OCI-LY7 (cell line): ENCODE results near the gene CDX1. TPM values are rescaled to one million over a fixed set of nuclear protein-coding genes. Genes with fewer than 3 reads are reported as not detected.

Experiments
- BruUV-seq: library from RNA; stranded (reverse); fragments of 400-500 nt; replicated peaks from 2 replicates; lab custom pipeline; 2021; lab: Mats Ljungman, UMichigan
- CTCF ChIA-PET: fragments of 300-600 bp; sonication (Branson Sonifier 250); formaldehyde crosslinking; loops from one replicate; lab custom pipeline; 2022; ENCODE audit warnings: antibody characterized with exemption; ENCODE audit not compliant: unreplicated experiment; lab: Charles Lee
- POLR2A ChIA-PET: fragments of 300-600 bp; sonication (Branson Sonifier 250); formaldehyde crosslinking; loops from one replicate; lab custom pipeline; 2022; ENCODE audit warnings: antibody characterized with exemption; lab: Charles Lee
- DNase-seq: peaks from one replicate; pipeline ENCODE4 v3.0.0-alpha.2; 2015; ENCODE audit warnings: low spot score
- H2AFZ ChIP-seq: fragments of 200-600 bp; sonication (generic), shearing (Covaris generic); 2 replicates; pipeline ENCODE4 v1.6.1; 2014; ENCODE audit warnings: mild to moderate bottlenecking, antibody characterized with exemption, low read length, moderate library complexity
- H3K27ac ChIP-seq: fragments of 200-600 bp; sonication (generic); 2 replicates; pipeline ENCODE4 v1.5.1; 2014; ENCODE audit warnings: mixed run types, low read depth, mild to moderate bottlenecking, moderate library complexity, low read length, inconsistent platforms; ENCODE audit not compliant: poor library complexity, severe bottlenecking
- H3K36me3 ChIP-seq: fragments of 200-600 bp; sonication (generic); 2 replicates; pipeline ENCODE4 v1.6.1; 2014; ENCODE audit warnings: mild to moderate bottlenecking, antibody characterized with exemption, low read length, moderate library complexity, mixed read lengths; ENCODE audit not compliant: insufficient read depth
- H3K4me1 ChIP-seq: fragments of 200-600 bp; sonication (generic); 2 replicates; pipeline ENCODE4 v1.5.1; 2014; ENCODE audit warnings: mild to moderate bottlenecking, low read length; ENCODE audit not compliant: insufficient read depth, poor library complexity, severe bottlenecking
- H3K4me2 ChIP-seq: fragments of 200-600 bp; sonication (generic); 2 replicates; pipeline ENCODE4 v1.6.1; 2014; ENCODE audit warnings: mild to moderate bottlenecking, low read length
- H3K4me3 ChIP-seq: fragments of 200-600 bp; sonication (generic); 2 replicates; pipeline ENCODE4 v1.5.1; 2014; ENCODE audit warnings: mild to moderate bottlenecking, low read depth, low read length; ENCODE audit not compliant: poor library complexity, severe bottlenecking
- H3K79me2 ChIP-seq: fragments of 200-600 bp; sonication (generic); 2 replicates; pipeline ENCODE4 v1.6.1; 2016; ENCODE audit warnings: low read depth, mild to moderate bottlenecking, low read length, moderate library complexity, mixed read lengths; ENCODE audit not compliant: insufficient read depth
- H3K9me2 ChIP-seq: fragments of 200-600 bp; sonication (generic); 2 replicates; pipeline ENCODE4 v1.6.1; 2016; ENCODE audit warnings: mild to moderate bottlenecking, low read length, mixed read lengths; ENCODE audit not compliant: insufficient read depth
- H3K9me3 ChIP-seq: fragments of 200-600 bp; sonication (generic); 2 replicates; pipeline ENCODE4 v1.6.1; 2014; ENCODE audit warnings: mild to moderate bottlenecking, mixed run types, low read length, mixed read lengths
- H4K20me1 ChIP-seq: fragments of 200-600 bp; sonication (generic); 2 replicates; pipeline ENCODE4 v1.6.1; 2014; ENCODE audit warnings: mild to moderate bottlenecking, antibody characterized with exemption, low read length, moderate library complexity, mixed read lengths; ENCODE audit not compliant: insufficient read depth
- CTCF ChIP-seq: fragments of 200-600 bp; sonication (generic); conservative IDR thresholded peaks from 2 replicates; pipeline ENCODE4 v1.5.1; 2014; ENCODE audit warnings: mild to moderate bottlenecking, antibody characterized with exemption, low read length, moderate library complexity, mixed read lengths
- EZH2phosphoT487 ChIP-seq: fragments of 200-600 bp; sonication (generic); IDR thresholded peaks from 2 replicates; pipeline ENCODE4 v1.6.1; 2018; ENCODE audit warnings: low read depth, borderline replicate concordance, mild to moderate bottlenecking, mixed run types, antibody characterized with exemption, low read length, moderate library complexity, mixed read lengths
- intact Hi-C: fragments of 100-400 bp; cut with micrococcal nuclease; formaldehyde crosslinking; loops from one replicate; pipeline ENCODE4 v1.10.0; 2022; ENCODE audit not compliant: unreplicated experiment
- total RNA-seq, 2 experiments: library from RNA; depleted of rRNA in 1 of 2; stranded (reverse); fragments of >200 nt in 1 of 2; shearing (Covaris generic) in 1 of 2; gene quantifications; 2 replicates each; pipeline ENCODE4 v1.2.3, GENCODE V29; 2014 to 2022

CDX1 gene
- total RNA-seq, 2 experiments from 2014 or later, result not detected

DNA sequence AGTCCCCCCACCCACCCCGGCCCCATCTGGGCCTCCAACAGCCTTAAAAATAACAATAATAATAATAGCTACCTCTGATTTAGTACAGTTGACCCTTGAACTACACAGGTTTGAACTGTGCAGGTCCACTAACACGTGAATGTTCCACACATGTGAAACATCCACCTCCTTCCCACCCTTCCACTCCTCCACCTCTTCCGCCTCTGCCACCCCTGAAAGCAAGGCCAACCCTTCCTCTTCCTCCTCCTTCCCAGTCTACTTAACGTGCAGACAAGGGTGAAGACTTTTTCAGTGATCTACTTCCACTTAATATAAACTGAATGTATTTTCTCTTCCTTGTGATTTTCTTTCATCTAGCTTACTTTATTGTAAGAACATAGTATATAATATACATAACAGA, 21.7 kb upstream of the CDX1 start:
- H4K20me1 ChIP-seq, result no peaks in the 10 kb centered on the region
- ChIA-PET CTCF (no interaction called here), POLR2A (interaction anchor here (0.7 to 1.5 kb wide), 2 partner anchors 10 to 26 kb away, joined by 4 to 7 read pairs; no protein-coding TSS in a partner anchor)
- no peaks in the 10 kb centered on the region for H3K79me2 ChIP-seq
- H3K9me2 ChIP-seq, result no peaks in the 10 kb centered on the region
- no peaks in the 10 kb centered on the region for H3K4me1 ChIP-seq
- no peak overlapping the region for H3K27ac ChIP-seq
- H3K9me3 ChIP-seq, result no peaks in the 10 kb centered on the region
- H2AFZ ChIP-seq, result no peak overlapping the region
- intact Hi-C loops, result no loop called here
- H3K36me3 ChIP-seq, result no peaks in the 10 kb centered on the region
- TF ChIP-seq EZH2phosphoT487, result no peak
- no peak for TF ChIP-seq CTCF
- no peak for DNase-seq
- H3K4me3 ChIP-seq, result no peak overlapping the region
- BruUV-seq, result no TSS peak
- no peak overlapping the region for H3K4me2 ChIP-seq

- Histone ChIP-seq H3K4me3 (no peak overlapping the region), H3K4me2 (no peak overlapping the region), H3K9me3 (no peaks in the 10 kb centered on the region), H3K27ac (no peak overlapping the region), H3K36me3 (no peaks in the 10 kb centered on the region), H4K20me1 (no peaks in the 10 kb centered on the region), H3K4me1 (no peaks in the 10 kb centered on the region), H3K9me2 (no peaks in the 10 kb centered on the region), H3K79me2 (no peaks in the 10 kb centered on the region), H2AFZ (no peak overlapping the region)
- CTCF ChIA-PET, result no interaction called here
- DNase-seq, result no peak
- TF ChIP-seq CTCF, result no peak
- no peak for TF ChIP-seq EZH2phosphoT487
- intact Hi-C loops, result no loop called here
- POLR2A ChIA-PET, result interaction anchor here (1.5 kb wide), 1 partner anchor 12 kb away, joined by 7 read pairs; no protein-coding TSS in a partner anchor
- no TSS peak for BruUV-seq
These were observed 20.3 kb upstream of the CDX1 start for GRCh38 chr5:150146235-150146634.

GRCh38 chr5:150146862-150147601, 19.5 kb upstream of the CDX1 start:
- Histone ChIP-seq H3K9me2 (no peaks in the 10 kb centered on the region), H2AFZ (no peak overlapping the region), H3K79me2 (no peaks in the 10 kb centered on the region), H3K9me3 (no peaks in the 10 kb centered on the region), H3K4me3 (no peak overlapping the region), H3K4me1 (no peaks in the 10 kb centered on the region), H3K27ac (no peak overlapping the region), H3K4me2 (no peak overlapping the region), H3K36me3 (no peaks in the 10 kb centered on the region), H4K20me1 (no peaks in the 10 kb centered on the region)
- DNase-seq, result no peak
- no TSS peak for BruUV-seq
- ChIA-PET POLR2A (no interaction called here), CTCF (no interaction called here)
- intact Hi-C loops, result no loop called here
- no peak for TF ChIP-seq CTCF
- TF ChIP-seq EZH2phosphoT487, result no peak
